HG03354 (cell line): ENCODE data around the gene CDH13.

ENCODE experiments used
- ATAC-seq: cut with Tn5 transposase; IDR thresholded peaks from one replicate; pipeline ENCODE4 v1.9.1; 2021; ENCODE audit warnings: mild to moderate bottlenecking; ENCODE audit not compliant: unreplicated experiment, poor library complexity, severe bottlenecking

Gene CDH13

DNA sequence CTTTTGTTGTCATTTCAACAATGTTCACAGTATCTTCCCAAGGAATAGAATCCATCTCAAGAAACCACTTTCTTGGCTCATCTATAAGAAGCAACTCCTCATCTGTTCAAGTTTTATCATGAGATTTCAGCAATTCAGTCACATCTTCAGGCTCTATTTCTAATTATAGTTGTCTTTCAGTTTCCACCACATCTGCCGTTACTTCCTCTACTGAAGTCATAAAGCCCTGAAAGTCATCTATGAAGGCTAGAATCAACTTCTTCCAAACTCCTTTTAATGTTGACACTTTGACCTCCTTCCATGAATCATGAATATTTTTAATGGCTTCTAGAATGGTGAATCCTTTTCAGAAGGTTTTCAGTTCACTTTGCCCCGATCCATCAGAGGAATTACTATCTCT, 102.1 kb downstream of the CDH13 start:
- peak; percentile 66 for ATAC-seq

DNA sequence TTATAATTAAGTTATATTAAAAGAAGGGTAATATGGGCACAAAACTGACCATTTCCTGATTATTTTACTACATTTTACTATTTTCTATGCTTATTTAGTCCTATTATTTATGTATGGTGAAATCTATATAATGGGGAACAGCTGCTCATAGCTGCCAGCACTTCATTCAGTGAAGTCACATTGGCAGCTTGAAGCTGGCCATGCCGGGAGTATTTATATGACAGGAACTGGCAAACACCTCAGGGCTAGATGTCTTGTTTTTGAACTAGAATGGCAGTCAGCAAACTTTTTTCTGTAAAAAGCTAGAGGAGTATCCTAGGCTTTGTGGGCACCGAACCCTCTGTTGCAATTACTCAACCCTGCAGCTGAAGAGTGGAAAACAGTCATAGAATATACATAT, 104.1 kb downstream of the CDH13 start:
- ATAC-seq, result no peak

DNA sequence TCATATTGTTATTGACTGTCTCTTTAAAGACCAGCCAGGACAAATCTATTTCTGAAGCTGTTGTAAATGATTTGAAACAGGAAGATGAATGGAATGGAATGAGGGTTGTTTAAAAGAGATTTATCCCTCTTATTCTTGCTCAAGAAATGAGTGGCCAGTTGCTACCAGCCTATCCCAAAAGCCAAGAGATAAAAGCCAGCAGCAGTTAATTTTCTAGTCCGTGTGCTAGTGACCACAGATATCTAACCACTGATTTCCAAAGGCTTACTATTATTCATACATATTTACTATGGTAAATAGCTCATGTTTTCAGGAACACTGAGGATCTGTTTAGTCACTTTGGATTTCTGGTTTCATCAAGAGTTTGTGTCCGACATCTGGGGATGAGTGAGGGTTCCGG, 105.7 kb downstream of the CDH13 start:
- no peak for ATAC-seq

- no peak for ATAC-seq
Measured at GRCh38 chr16:82735186-82735585, 108.4 kb downstream of the CDH13 start.

- no peak for ATAC-seq
Measured at GRCh38 chr16:82735673-82736091, 108.9 kb downstream of the CDH13 start.

GRCh38 chr16:82736224-82736623, 109.5 kb downstream of the CDH13 start:
- no peak for ATAC-seq

- ATAC-seq, result no peak
Measured at GRCh38 chr16:82738699-82739098, 111.9 kb downstream of the CDH13 start.

- no peak for ATAC-seq
Measured at GRCh38 chr16:82741073-82741615, 114.4 kb downstream of the CDH13 start.

- ATAC-seq, result no peak
Measured at GRCh38 chr16:82744958-82745357, 118.2 kb downstream of the CDH13 start.

GRCh38 chr16:82748026-82748425, 121.3 kb downstream of the CDH13 start:
- no peak for ATAC-seq

DNA sequence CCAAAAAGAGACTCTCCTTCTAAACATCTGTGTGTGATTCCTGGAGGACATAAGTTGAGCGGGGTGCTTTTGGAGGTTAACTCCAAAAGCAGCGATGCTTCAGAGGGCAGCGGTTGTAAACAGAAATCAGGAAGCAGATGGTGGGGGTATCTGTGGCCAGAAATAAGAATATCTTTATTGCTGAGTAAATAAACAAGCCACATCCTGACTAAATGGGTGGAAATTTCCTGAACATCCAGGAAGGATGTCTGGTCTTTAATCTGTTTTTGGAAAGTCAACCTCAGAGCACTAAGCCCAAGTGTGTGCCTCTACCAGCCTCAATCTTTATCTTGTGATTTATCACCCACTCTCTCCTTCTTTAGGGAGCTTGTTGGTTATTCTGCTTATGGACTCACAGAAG, 123.3 kb downstream of the CDH13 start:
- ATAC-seq, result no peak

- ATAC-seq, result no peak
Measured at GRCh38 chr16:82751020-82751419, 124.3 kb downstream of the CDH13 start.

DNA sequence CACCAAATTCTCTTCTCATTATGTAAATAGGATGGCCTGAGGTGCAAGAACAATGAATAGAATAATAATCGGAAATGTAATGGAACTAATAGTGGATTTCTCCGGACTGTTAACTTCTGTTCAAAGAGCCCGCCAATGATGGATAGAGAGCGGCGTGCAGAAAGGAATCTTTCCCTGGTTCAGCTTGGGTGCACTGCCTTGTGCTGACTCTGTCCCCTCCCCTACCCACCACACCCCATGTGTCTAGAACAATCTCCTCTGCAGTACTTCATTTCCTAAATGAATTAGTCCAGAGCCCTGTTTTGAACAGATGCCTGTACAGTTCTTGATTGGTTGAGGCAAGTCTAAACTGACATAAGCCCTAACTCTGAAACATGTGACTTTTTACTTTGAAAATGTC, 125.4 kb downstream of the CDH13 start:
- no peak for ATAC-seq

DNA sequence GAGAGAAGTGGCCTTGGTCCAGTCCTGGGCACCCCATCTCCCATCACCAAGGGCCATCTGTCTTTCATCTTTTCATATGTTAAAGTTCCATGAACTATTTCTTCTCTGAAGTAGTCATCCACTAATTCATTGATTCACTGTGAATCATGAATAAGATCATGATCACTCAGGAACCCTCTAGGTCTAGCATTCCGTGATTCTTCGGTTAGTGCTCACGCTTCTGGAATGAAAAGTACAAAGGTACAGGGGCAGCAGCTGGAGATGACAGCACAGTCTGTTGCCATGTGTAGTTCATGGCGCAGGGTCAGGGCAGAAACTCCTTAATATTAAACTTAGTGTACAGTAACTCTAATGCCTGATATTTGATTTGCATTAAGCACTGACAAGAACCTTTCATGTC, 127.1 kb downstream of the CDH13 start:
- ATAC-seq, result no peak

DNA sequence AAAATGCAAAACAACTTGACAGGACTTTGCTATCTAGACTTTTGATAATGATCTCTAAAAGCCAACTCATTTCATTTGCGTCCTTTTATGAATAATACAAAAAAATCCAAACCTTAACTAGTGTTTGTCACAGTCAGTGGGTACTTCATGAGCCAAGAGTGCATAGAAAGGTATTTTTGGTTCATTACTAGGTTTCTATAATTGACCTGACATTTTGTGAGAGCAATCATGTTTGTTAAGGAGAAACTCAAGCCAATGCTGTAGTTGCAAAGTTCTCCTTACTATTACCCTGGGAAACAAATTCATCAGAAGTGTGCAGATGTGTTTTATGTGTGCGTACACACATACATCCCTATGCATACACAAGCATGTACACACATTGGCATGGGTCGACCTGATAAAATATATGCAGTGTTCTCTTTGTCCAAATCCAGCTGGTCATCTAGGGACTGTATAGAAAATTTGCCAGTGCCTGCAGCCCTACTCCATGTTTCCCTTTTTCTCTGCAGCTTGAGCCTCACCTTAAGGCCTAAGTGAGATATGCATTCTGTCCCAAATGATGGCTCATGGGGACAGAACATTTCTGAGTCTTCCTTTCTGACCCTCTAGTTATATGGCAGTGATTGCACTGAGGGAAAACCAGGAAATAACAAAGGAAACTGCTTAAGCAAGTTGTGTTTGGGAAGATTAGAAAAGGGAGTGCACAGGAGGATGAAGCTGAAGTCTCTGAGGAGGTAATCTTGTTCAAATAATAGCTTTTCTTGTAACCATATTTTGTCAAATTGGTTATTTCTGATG, 128.1 kb downstream of the CDH13 start:
- no peak for ATAC-seq

- no peak for ATAC-seq
Measured at GRCh38 chr16:82755570-82756282, 129.0 kb downstream of the CDH13 start.

DNA sequence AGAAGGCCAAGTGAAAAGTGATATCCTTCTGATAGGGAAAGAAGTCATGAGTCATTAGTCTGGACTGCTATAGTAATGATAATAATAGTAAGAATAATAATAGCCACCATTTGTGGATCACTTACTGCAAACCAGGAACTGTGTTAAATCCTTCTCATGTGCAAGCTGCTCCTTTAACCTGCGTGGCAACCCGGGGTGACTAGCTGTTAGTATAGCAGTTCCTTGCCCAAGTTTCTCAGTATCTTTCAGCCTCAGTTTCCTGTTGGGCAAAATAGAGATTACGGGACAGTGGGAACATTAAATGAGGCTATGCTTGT, 129.5 kb downstream of the CDH13 start:
- no peak for ATAC-seq

- ATAC-seq, result no peak
Measured at GRCh38 chr16:82758406-82758805, 131.6 kb downstream of the CDH13 start.

DNA sequence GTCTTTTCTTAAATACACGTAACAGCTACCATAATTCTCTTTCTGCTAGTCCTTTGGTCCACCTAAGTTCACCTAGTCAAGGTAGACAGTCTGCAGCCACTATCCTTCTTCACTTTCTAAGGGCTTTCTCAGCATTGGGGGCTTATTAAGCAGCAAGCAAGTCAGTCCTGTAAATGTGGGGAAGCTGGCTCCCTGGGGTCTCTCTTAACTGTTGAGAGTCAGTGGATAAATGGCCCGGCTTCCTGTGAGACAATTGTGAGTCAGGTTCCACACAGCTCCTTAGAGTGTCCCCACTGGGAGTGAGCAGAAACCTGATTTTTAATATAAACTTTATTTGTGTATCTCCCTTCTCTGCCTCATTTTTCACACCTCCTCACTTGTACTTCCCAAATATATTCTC, 132.1 kb downstream of the CDH13 start:
- ATAC-seq, result no peak

GRCh38 chr16:82761236-82761635, 134.5 kb downstream of the CDH13 start:
- ATAC-seq, result no peak

- no peak for ATAC-seq
Measured at GRCh38 chr16:82761858-82762257, 135.1 kb downstream of the CDH13 start.
